Measurements from ENCODE around the gene SEMA3F. TPM values are rescaled to one million over a fixed set of nuclear protein-coding genes. Genes with fewer than 3 reads are reported as not detected.
A peak's percentile ranks its signal among the peaks of the same experiment; 100 is the strongest.
"Not testable (repeated sequence)": the region's sequence is repeated elsewhere in the genome, so short reads cannot be mapped to it uniquely, and the experiment has no call there.

The SEMA3F gene
- total RNA-seq, 4 donors from 2014 or later, result 106 to 151 (median 120) TPM

DNA sequence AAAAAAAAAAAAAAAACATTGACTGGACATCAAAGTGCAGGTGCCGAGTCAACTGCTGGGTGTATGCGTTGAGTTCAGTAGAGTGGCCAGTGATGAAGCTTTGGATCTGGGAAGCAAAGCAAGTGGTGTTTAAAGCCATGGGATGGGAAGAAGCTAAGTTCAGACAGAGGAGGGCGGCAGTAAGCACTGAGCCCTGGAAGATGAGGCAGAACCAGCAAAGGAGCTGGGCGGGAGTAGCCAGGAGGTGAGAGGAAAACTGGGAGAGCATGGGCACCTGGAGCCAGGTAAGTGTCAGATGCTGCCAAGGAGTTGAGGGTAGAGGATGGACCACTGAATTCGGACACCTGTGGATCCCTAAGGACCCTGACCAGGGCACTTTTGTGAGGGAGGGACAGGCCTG lies 69.5 kb downstream of the SEMA3F start:
- no peak overlapping the region for H3K4me3 ChIP-seq (ENCODE audit: low read depth, poor library complexity, severe bottlenecking)
- TF ChIP-seq, protein P1, sequence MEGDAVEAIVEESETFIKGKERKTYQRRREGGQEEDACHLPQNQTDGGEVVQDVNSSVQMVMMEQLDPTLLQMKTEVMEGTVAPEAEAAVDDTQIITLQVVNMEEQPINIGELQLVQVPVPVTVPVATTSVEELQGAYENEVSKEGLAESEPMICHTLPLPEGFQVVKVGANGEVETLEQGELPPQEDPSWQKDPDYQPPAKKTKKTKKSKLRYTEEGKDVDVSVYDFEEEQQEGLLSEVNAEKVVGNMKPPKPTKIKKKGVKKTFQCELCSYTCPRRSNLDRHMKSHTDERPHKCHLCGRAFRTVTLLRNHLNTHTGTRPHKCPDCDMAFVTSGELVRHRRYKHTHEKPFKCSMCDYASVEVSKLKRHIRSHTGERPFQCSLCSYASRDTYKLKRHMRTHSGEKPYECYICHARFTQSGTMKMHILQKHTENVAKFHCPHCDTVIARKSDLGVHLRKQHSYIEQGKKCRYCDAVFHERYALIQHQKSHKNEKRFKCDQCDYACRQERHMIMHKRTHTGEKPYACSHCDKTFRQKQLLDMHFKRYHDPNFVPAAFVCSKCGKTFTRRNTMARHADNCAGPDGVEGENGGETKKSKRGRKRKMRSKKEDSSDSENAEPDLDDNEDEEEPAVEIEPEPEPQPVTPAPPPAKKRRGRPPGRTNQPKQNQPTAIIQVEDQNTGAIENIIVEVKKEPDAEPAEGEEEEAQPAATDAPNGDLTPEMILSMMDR (IDR thresholded peaks at IDR 0.05), result no peak
- TF ChIP-seq POLR2A (IDR thresholded peaks at IDR 0.05), result no peak
- DNase-seq (ENCODE audit: low spot score in 2 of 2), result no peak
- intact Hi-C loops (cut with DNase I; ENCODE audit: low total_unique reads), result loop anchor here (1.0 kb wide), 1 partner anchor 31 kb away; no protein-coding TSS in a partner anchor
- WGBS, 2 donors, result 73 to 80% methylated on average over 5 of the region's 5 CpGs

DNA sequence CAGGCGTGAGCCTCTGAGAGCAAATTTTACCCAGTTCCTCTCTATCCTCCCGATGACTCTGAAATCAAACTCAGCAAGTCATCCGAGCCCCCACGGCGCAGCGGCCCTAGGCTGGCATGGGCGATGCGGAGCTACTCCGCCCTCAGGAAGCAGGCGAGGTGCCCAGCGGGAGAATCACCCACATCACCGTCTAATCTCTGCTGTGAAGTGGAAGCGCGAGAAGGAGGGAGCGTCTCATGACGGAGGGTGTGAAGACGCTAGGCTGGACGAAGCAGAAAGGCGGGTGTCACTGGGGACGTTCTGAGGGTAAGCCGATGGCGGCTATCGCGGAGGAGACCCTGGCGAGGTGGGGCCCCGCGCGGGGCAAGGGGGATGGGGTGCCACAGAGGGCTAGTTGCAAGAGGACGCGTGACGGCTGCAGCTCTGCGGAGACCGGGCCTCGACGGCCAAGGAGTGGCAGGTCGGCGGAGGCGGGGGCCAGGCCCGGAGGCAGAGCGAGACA lies 71.8 kb downstream of the SEMA3F start:
- WGBS, 2 donors, result 0 to 1% methylated on average over 28 to 38 of the region's 40 CpGs
- DNase-seq (ENCODE audit: low spot score in 2 of 2), result peak; percentile 55 to 93
- intact Hi-C loops (cut with DNase I; ENCODE audit: low total_unique reads), result loop anchor here (2.0 kb wide), 1 partner anchor 46 kb away; no protein-coding TSS in a partner anchor
- H3K4me3 ChIP-seq (ENCODE audit: low read depth, poor library complexity, severe bottlenecking), result peak overlapping the region; percentile 28
- TF ChIP-seq POLR2A (IDR thresholded peaks at IDR 0.05), result no peak
- TF ChIP-seq, protein P1 (IDR thresholded peaks at IDR 0.05), result no peak

DNA sequence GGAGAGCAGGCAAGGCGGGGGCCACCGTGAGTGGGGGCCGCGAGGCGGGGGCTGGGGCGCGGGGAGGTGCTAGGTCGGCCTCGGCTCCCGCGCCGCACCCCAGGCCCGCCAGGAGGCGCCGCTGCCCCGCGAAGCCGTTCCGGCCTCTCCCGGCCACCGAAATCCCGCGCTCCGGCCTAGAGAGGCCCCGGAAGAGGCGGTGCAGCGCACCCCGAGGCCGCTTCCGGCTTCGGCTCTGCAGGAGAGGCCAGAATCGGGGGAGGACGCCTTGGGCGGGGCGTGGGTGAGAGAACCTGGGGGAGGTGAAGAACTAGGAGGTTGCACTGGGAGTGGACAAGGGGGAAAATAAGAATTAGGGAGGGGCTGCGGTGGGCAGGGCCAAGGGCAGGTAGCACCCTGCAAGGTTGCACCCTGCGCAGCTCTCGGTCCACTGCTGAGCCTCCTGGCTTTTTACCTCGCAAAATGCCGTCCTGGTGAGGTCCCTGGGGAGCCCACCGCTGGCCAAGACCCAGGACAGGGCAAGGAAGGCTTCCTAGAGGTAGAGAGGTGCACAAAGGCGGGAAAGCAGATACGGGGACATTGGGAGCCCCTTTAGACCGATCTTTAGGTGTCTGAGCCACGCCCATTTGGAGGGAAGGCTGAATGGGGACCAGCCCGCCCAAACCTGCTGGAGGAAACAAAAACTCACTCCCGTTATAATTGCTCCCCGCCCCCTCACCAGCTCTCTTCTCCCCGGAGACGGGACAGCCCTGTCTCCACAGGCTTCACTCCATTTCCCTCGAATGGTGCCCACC lies 72.5 kb downstream of the SEMA3F start:
- DNase-seq (ENCODE audit: low spot score in 2 of 2), result peak; percentile 90 to 97
- WGBS, 2 donors, result 0 to 3% methylated on average over 31 to 33 of the region's 51 CpGs
- intact Hi-C loops (cut with DNase I; ENCODE audit: low total_unique reads), result loop anchor here (2.0 kb wide), 1 partner anchor 45 kb away; no protein-coding TSS in a partner anchor
- H3K4me3 ChIP-seq (ENCODE audit: low read depth, poor library complexity, severe bottlenecking), result peak overlapping the region; percentile 56
- no peak for TF ChIP-seq POLR2A (IDR thresholded peaks at IDR 0.05)
- TF ChIP-seq, protein P1 (IDR thresholded peaks at IDR 0.05), result peak in 2 of 3 donors; percentile 10 to 42

DNA sequence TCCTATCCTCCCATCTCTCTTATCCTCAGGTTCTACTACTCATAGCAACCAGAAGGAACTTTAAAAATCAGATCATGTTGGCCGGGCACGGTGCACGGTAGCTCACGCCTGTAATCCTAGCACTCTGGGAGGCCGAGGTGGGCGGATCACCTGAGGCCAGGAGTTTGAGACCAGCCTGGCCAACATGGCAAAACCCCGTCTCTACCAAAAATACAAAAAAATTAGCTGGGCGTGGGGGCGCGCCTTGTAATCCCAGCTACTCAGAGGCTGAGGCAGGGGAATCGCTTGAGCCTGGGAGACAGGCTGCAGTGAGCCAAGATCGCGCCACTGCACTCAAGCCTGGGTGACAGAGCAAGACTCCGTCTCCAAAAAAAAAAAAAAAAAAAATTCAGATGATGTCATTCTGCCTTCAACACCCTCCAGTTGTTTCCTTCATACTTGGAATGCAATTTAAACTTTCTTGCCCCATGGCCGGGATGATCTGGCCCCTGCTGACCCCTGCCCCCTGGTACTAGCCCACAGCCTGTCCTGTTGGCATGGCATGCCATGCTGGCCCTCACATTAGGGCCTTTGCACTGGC lies 73.2 kb downstream of the SEMA3F start:
- DNase-seq (ENCODE audit: low spot score in 2 of 2); intact Hi-C loops (cut with DNase I; ENCODE audit: low total_unique reads); H3K4me3 ChIP-seq (ENCODE audit: low read depth, poor library complexity, severe bottlenecking): not testable (repeated sequence)
- WGBS, 2 donors, result 21 to 32% methylated on average over 15 of the region's 15 CpGs

DNA sequence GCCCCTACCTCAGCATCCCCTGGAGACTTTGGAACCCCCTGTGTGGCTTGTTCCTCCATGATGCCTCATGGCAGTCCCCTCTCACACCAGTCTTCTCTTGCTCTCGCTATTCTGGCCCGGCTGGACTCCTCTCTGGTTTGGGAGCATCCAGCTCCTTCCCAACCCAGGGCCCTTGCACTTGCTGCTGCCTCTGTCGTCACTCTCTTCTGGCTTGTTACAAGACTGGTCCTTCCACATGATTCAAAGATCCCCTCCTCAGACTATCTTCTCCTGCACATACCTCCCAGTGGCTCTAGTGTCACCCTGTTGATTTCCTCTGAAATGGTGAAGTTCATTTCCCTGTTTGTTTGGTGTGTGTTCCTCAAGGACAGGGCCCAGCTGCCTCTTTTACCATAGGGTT lies 74.4 kb downstream of the SEMA3F start:
- 91 to 92% methylated on average over 3 of the region's 3 CpGs for WGBS, 2 donors

More for the DNA sequence above, 74.4 kb downstream of the SEMA3F start:
- intact Hi-C loops (cut with DNase I; ENCODE audit: low total_unique reads), result no loop called here
- TF ChIP-seq, protein P1 (IDR thresholded peaks at IDR 0.05), result no peak
- no peak for TF ChIP-seq POLR2A (IDR thresholded peaks at IDR 0.05)
- DNase-seq (ENCODE audit: low spot score in 2 of 2), result no peak
- no peak overlapping the region for H3K4me3 ChIP-seq (ENCODE audit: low read depth, poor library complexity, severe bottlenecking)
